Choroid plexus epithelial cell (primary cell): ENCODE measurements around the gene GATC.

Experiments used
- DNase-seq: peaks from one replicate; pipeline ENCODE4 v3.0.0-alpha.2; 2010; ENCODE audit warnings: low read depth
- H3K4me3 ChIP-seq: 2 replicates; pipeline ENCODE4 v1.5.1; 2011; ENCODE audit warnings: low read depth, mild to moderate bottlenecking, control low read depth, low read length, moderate library complexity
- TF ChIP-seq, protein P1 (sequence below): conservative IDR thresholded peaks from 2 replicates; pipeline ENCODE4 v1.5.1; 2011; ENCODE audit warnings: low read depth, mild to moderate bottlenecking, control low read depth, inconsistent platforms, low read length, moderate library complexity

The GATC gene

DNA sequence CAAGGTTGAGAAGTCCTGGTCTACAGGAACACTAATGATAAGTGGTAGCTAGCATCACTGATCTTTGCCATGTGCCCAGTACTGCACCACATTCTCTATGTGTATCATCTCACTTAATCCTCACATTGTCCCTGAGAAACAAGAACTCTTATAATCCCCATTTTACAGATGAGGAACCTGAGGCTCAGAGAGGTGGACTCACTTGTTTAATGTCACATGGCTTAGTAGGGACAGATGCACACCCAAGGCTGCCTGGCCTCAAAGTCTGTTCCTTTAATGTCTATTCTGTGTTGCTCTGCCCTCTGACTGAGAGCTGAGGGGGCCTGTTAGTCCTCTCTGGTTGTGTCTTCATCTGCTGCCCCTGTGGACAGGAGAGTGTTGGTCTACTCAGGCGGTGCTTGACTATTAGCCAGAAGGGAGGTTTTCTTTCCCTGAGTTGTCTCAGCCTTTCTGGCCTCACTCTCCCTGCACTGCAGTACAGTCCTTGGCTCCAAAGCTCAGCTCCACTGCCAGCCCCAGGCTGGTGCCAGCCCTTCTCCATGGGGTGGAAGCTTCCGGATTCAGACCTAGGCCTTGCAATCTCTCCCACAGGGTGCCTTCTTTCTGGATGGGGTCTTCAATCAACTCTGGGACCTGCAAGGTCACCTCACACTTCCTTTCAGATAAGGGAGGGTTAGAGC is 44.7 kb downstream of the GATC start:
- H3K4me3 ChIP-seq: no peak overlapping the region
- no peak for DNase-seq
- TF ChIP-seq, protein P1, sequence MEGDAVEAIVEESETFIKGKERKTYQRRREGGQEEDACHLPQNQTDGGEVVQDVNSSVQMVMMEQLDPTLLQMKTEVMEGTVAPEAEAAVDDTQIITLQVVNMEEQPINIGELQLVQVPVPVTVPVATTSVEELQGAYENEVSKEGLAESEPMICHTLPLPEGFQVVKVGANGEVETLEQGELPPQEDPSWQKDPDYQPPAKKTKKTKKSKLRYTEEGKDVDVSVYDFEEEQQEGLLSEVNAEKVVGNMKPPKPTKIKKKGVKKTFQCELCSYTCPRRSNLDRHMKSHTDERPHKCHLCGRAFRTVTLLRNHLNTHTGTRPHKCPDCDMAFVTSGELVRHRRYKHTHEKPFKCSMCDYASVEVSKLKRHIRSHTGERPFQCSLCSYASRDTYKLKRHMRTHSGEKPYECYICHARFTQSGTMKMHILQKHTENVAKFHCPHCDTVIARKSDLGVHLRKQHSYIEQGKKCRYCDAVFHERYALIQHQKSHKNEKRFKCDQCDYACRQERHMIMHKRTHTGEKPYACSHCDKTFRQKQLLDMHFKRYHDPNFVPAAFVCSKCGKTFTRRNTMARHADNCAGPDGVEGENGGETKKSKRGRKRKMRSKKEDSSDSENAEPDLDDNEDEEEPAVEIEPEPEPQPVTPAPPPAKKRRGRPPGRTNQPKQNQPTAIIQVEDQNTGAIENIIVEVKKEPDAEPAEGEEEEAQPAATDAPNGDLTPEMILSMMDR: no peak

DNA sequence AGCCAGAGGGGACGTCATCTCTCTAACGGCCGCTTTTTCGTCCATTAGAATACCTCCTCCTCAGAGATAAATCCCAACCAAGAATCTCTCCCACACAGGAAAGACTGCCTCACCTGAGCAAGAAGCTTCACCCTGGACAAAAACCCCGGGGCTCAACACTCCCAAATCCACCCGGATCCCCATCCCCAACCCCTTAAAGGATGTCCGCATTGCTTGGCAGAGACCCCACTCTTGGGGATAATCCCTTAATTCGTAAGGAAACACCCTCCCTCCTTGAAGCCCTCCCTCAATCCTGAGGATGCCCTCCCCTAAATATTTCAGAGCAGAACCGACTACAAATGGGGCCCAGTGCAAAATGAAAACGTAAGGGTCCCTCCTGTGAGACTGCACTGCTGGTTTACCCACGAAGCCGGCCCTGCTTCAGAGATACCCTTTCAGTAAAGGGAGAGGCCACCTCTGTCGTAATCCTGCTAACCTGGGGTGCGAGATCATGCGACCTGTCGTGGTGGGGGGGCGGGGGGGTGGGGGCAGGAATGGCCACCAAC is 49.0 kb downstream of the GATC start:
- TF ChIP-seq, protein P1: no peak
- peak; percentile 11 for DNase-seq
- H3K4me3 ChIP-seq: peak overlapping the region; percentile 92

DNA sequence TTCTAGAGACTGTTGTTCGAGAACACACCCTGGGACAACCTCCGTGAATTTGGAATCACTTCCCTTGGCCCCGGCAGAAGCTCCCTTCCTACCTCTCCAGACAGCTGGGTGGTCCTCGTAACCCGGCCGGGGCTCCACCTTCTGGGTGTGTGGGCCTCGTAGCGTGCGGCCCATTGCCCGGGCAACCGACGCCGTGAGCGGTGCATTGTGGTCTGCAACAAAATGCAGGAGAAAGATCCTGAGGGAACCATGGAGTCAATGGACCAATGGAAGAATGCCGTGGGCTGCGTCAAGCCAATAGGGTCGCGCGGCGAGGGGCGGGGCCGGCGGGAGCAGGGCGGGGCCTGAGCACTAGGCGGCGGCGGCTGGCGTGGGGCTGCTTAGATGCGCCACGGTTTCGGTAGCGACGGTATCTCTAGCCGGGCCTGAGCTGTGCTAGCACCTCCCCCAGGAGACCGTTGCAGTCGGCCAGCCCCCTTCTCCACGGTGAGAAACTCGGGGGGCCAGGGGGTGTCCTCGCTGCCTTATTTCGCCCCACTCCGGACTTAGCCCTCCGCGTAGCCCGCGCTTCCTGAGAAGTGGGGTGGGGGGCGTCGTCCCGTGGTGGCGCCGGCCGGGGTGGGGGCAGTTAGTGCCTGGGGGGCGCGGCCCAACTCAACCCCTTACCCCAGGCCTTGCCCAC is 49.6 kb downstream of the GATC start, which contains the start of gene DYNLL1:
DYNLL1 (plus strand) TSS at position 383 of the 682 bp plus-strand sequence. CDS start 309 bp downstream, outside the sequence.
- H3K4me3 ChIP-seq: peak within 1 kb of the TSS; percentile 92
- DNase-seq: peak; percentile 97
- TF ChIP-seq, protein P1: no peak

DNA sequence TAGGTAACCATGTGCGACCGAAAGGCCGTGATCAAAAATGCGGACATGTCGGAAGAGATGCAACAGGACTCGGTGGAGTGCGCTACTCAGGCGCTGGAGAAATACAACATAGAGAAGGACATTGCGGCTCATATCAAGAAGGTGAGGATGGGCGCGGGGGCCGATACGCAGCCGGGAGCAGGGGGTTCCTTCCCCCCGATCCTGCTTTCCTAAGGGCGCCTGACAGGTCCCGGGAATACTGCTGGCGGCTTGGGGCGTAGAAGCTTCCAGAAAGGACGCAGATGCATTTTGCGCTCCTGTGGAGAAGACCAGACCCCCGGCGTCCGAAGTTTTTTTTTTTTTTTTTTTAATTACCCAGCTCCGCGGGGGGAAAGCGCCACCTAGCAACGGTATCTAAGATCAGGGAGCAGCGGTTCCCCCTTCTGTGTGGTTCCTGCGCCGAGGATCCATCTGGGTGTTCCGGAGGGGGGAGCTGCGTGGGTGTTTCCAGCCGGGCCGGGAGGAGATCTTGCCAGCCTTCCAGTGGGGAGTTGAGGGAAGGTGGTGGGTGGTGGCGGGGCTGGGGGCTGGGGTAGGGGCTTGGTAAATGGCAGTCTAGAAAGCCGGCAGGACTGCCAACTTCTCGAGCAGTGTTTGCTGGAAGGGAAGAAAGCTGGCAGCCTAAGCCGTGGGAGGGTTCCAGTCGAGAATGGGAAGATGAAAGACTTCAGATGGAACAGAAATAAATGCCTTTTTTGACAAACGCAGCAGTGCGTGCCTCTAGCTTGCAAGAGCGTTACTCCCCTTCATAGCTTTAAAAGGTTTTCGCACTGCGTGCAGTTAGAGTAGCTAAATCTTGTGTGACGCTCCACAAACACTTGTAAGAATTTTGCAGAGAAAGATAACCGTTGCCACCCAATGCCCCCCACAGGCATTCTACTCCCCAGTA is 50.4 kb downstream of the GATC start:
- TF ChIP-seq, protein P1: no peak
- DNase-seq: peak; percentile 62
- peak overlapping the region; percentile 92 for H3K4me3 ChIP-seq

DNA sequence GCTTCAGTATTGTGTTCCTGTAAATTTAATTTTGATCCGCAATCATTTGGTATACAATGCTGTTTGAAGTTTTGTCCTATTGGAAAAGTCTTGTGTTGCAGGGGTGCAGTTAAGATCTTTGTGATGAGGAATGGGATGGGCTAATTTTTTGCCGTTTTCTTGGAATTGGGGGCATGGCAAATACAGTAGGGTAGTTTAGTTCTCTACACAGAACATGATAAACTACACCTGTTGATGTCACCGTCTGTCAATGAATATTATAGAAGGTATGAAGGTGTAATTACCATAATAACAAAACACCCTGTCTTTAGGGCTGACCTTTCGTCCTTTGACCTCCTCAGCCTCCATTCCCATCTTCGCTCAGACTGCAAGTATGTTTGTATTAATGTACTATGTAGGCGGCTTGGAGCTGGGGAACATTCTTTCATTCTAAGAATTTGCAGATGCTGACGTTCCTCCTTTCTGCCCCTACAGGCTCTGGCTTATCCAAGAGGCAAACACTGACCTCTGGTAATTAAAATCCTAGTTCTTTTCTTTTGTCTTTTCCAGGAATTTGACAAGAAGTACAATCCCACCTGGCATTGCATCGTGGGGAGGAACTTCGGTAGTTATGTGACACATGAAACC is 51.4 kb downstream of the GATC start:
- peak; percentile 55 for DNase-seq
- peak overlapping the region; percentile 92 for H3K4me3 ChIP-seq
- TF ChIP-seq, protein P1: no peak

DNA sequence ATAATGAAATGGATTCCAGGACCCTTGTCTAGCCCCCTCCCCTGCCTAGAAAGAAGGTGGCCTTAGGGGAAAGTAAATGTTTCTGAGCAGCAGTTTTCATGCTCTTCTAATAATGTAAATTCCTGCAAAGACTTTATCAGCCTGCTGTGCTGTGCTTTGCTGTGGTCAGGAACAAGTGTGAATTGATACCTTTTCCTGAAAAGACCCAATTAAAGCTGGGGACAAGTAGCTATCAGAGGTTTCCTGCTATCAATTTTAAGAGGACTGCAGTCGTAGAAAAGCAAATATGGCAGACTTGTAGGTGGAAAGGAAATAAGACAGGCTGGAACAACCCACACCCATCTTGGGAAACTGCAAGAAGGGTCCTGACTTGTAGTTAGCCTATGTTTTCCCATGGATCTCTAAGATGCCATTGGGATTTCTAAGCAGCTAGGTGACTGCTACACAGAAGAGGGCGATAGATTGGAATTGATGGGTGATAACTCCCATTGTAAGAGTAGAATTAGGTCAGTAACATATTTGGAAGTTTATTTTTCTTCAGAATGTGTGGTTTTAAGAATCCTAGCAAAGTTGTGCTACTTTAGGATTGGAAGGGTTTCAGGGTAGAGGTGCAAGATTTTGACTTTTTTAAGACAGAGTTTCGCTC is 52.7 kb downstream of the GATC start:
- no peak overlapping the region for H3K4me3 ChIP-seq
- no peak for DNase-seq
- TF ChIP-seq, protein P1: no peak
